GM23248 (cell line): Measurements from ENCODE around the gene KLB.

Experiments used
- EZH2 ChIP-seq: fragments of 200-600 bp; sonication (generic); IDR thresholded peaks from 2 replicates; pipeline ENCODE4 v1.6.1; 2018; ENCODE audit warnings: antibody characterized with exemption, mild to moderate bottlenecking; ENCODE audit not compliant: insufficient read depth, poor library complexity, severe bottlenecking
- EZH2phosphoT487 ChIP-seq: fragments of 200-600 bp; sonication (generic); IDR thresholded peaks from 2 replicates; pipeline ENCODE4 v1.6.1; 2018; ENCODE audit warnings: antibody characterized with exemption, moderate library complexity, mild to moderate bottlenecking, low read depth; ENCODE audit not compliant: insufficient read depth

DNA sequence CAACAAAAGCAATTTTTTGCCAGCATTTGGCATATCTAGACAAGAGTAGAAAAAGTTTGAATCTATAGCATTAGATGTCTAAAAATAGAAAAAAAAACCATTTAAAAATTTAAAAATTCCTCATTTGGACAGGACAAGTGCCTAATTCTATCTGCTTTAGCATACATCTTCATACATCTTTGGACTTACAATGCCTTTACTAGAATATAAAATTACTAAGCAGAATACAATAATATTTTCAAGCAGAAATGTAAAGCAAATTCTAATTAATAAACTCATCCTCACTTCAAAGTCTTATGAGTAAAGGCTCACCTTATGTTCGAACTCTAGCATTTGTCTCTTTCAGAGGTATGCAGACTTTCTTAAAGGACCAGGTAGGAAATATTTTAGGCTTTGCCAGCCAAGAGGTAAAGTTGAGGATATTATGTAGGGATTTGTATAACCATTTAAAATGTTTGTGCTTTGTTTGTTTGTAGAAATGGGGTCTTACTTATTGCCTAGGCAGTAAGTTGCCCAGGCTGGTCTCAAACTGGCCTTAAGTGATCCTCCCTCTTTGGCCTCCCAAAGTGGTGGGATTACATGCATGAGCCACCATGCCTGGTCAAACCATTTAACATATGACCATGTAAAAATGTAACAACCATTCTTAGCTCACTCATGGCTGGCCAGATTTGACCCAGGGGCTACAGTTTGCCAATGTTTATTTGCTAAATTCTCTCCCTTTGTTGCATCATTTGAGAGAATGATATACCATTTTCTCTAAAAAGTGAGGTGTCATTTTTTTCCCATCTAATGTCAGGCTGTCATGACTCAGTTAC lies 91.4 kb downstream of the KLB start:
- TF ChIP-seq EZH2 (no peak), EZH2phosphoT487 (no peak)
